GM10248 (cell line): ENCODE results near the gene CRY1.

Experiments
- CTCF ChIA-PET: fragments of 300-600 bp; sonication (Branson Sonifier 250); formaldehyde crosslinking; extraction: SDS; loops from one replicate; lab custom pipeline; 2021; ENCODE audit warnings: antibody characterized with exemption; lab: Yijun Ruan, JAX
- POLR2A ChIA-PET: fragments of 350-650 bp; sonication (Branson Sonifier 250); formaldehyde crosslinking; extraction: SDS; loops from one replicate; lab custom pipeline; 2020; ENCODE audit warnings: antibody characterized with exemption; lab: Yijun Ruan, JAX
- DNase-seq: peaks from one replicate; pipeline ENCODE4 v3.0.0; 2012; ENCODE audit errors: extremely low spot score
- CTCF ChIP-seq: IDR thresholded peaks from 2 replicates; pipeline ENCODE4 v1.5.1; 2012; ENCODE audit warnings: mild to moderate bottlenecking, low read depth; ENCODE audit errors: extremely low read depth, missing control alignments, control extremely low read depth

Gene CRY1

GRCh38 chr12:107125833-107126232, 32.5 kb upstream of the CRY1 start:
- POLR2A ChIA-PET = no interaction called here
- no peak for DNase-seq
- no peak for TF ChIP-seq CTCF
- CTCF ChIA-PET = interaction anchor here (0.9 to 11.9 kb wide), 4 partner anchors 10 to 484 kb away, joined by 3 to 281 read pairs (median 4); no protein-coding TSS in a partner anchor

- ChIA-PET POLR2A (no interaction called here), CTCF (interaction anchor here (1.6 to 2.7 kb wide), 2 partner anchors 9 kb away, joined by 8 to 13 read pairs; no protein-coding TSS in a partner anchor)
- TF ChIP-seq CTCF = no peak
- DNase-seq = no peak
Observed at GRCh38 chr12:107122452-107122958, 29.2 kb upstream of the CRY1 start.

GRCh38 chr12:107119091-107119490, 25.7 kb upstream of the CRY1 start:
- TF ChIP-seq CTCF = no peak
- POLR2A ChIA-PET = no interaction called here
- CTCF ChIA-PET = interaction anchor here (5.1 kb wide), 1 partner anchor 12 kb away, joined by 26 read pairs; no protein-coding TSS in a partner anchor
- no peak for DNase-seq

DNA sequence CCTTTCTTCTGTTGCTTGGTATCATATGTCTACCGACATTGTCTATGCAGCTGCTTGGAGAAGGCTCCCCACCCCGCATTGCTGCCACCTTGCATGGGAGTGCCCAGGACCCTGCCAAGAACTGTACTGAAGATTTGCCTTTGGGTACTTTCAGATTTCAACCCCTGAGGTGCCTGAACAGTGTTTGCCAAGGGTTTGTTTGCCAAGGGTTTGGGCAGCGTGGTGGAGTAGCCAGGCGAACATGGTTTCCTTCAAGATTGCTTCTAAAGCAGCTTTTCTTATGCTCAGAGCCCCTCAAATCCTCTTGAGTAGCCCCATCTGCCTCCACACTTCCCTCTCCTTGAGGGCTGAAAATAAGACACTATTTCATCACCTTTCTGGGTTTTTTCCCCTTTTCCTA, 25.3 kb upstream of the CRY1 start:
- TF ChIP-seq CTCF = no peak
- ChIA-PET POLR2A (no interaction called here), CTCF (interaction anchor here (4.6 to 5.1 kb wide), 2 partner anchors 13 to 14 kb away, joined by 26 to 27 read pairs; no protein-coding TSS in a partner anchor)
- no peak for DNase-seq

DNA sequence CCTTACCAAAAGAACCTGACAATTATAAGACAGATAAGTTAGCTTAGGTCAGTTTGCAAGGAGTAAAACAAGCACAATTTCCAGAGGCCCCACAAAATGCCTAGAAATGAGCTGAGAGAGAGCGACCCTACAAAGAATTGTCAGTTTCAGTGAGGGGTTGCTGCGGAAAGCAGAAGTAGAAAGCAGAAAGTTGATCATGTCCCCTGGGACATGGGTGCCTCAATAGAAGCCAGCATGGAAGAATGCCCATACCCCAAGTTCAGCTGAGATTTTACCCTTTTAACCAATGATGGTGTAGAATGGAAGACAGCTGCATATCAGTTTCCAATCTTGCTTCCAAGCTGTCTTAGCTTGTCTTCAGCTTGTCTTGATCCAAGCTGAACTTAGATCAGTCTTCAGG, 21.8 kb upstream of the CRY1 start:
- TF ChIP-seq CTCF = no peak
- DNase-seq = no peak
- POLR2A ChIA-PET = no interaction called here
- CTCF ChIA-PET = interaction anchor here (1.2 to 5.1 kb wide), 5 partner anchors 9 to 23 kb away, joined by 3 to 27 read pairs (median 5); no protein-coding TSS in a partner anchor

DNA sequence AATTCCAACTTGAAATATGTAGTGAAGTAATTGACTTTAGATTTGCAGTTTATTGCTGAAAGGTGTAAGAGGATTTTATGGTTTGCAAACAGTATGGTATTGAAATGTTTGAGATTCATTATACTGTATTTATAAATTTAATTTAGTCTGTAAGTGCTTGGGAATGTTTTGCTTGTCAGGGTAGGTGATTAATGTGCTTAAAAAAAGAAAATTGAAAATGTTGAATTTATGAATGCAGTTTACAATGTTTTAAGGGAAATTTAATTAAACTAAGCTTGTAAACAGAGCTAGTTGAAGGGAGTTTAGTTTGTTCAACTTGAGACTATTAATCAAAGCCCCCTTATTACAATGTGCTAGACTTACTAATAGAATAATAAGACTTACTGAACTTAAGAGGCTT, 18.0 kb upstream of the CRY1 start:
- POLR2A ChIA-PET = no interaction called here

More for the DNA sequence above, 18.0 kb upstream of the CRY1 start:
- no peak for TF ChIP-seq CTCF
- no peak for DNase-seq
- CTCF ChIA-PET = interaction anchor here (1.5 to 2.3 kb wide), 2 partner anchors 20 to 496 kb away, joined by 5 to 13 read pairs; no protein-coding TSS in a partner anchor
